GM23248 (cell line): ENCODE results near the gene ARHGEF1.

Experiments used
- EZH2 ChIP-seq: fragments of 200-600 bp; sonication (generic); IDR thresholded peaks from 2 replicates; pipeline ENCODE4 v1.6.1; 2018; ENCODE audit warnings: antibody characterized with exemption, mild to moderate bottlenecking; ENCODE audit not compliant: insufficient read depth, poor library complexity, severe bottlenecking
- EZH2phosphoT487 ChIP-seq: fragments of 200-600 bp; sonication (generic); IDR thresholded peaks from 2 replicates; pipeline ENCODE4 v1.6.1; 2018; ENCODE audit warnings: antibody characterized with exemption, moderate library complexity, mild to moderate bottlenecking, low read depth; ENCODE audit not compliant: insufficient read depth

- TF ChIP-seq EZH2 (no peak), EZH2phosphoT487 (no peak)
Measured at GRCh38 chr19:41922585-41922984, 39.6 kb downstream of the ARHGEF1 start.
